Ascending aorta (tissue), 2 donors: ENCODE results near the gene ZNF512. TPM values are rescaled to one million over a fixed set of nuclear protein-coding genes. Genes with fewer than 3 reads are reported as not detected.

ENCODE experiments used
- DNase-seq, 2 donors: peaks; one replicate each; pipeline ENCODE4 v3.0.0-alpha.2; 2019; ENCODE audit warnings: low spot score in 2 of 2
- H3K27ac ChIP-seq, 2 donors: fragments of 200-600 bp; sonication (generic); one replicate each; pipeline ENCODE4 v1.5.1; 2016 to 2017; ENCODE audit warnings: mild to moderate bottlenecking in 1 of 2
- H3K27me3 ChIP-seq: fragments of 200-600 bp; sonication (generic); one replicate; pipeline ENCODE4 v1.5.1; 2017
- H3K36me3 ChIP-seq, 2 donors: fragments of 200-600 bp; sonication (generic); one replicate each; pipeline ENCODE4 v1.5.1; 2016
- H3K4me1 ChIP-seq, 2 donors: fragments of 200-600 bp; sonication (generic); one replicate each; pipeline ENCODE4 v1.5.1; 2016 to 2017; ENCODE audit warnings: mild to moderate bottlenecking in 1 of 2
- H3K4me3 ChIP-seq, 2 donors: fragments of 200-600 bp; sonication (generic); one replicate each; pipeline ENCODE4 v1.5.1; 2016 to 2017; ENCODE audit warnings: mild to moderate bottlenecking in 1 of 2
- H3K9me3 ChIP-seq, 2 donors: fragments of 200-600 bp; sonication (generic); one replicate each; pipeline ENCODE4 v1.5.1; 2016
- CTCF ChIP-seq, 3 experiments: fragments of 200-600 bp in 2 of 3; fragments of 450-650 bp in 1 of 3; sonication (generic) in 2 of 3; IDR thresholded peaks; one replicate each; pipeline ENCODE4 v1.5.1; 2016 to 2019; ENCODE audit warnings: antibody characterized with exemption in 3 of 3, mild to moderate bottlenecking in 1 of 3, moderate library complexity in 1 of 3
- intact Hi-C: fragments of 100-400 bp; cut with DNase I; formaldehyde crosslinking; loops from one replicate; pipeline ENCODE4 v1.15.1; 2023
- total RNA-seq: library from RNA; depleted of rRNA; stranded (reverse); fragments of >200 nt; gene quantifications from one replicate; pipeline ENCODE4 v1.1.0, GENCODE V29; 2016

Gene ZNF512
- total RNA-seq, 1 donor from 2014 or later = 64.8 TPM

GRCh38 chr2:27645197-27645596, 62.4 kb downstream of the ZNF512 start:
- intact Hi-C loops = no loop called here
- H3K27me3 ChIP-seq = no peaks in the 10 kb centered on the region
- TF ChIP-seq CTCF (IDR thresholded peaks at IDR 0.05) = no peak
- no peak overlapping the region for H3K27ac ChIP-seq
- H3K4me3 ChIP-seq = no peak overlapping the region
- H3K9me3 ChIP-seq = no peaks in the 10 kb centered on the region
- DNase-seq = no peak
- peaks cover 42 to 90% of the 10 kb centered on the region in 2 donors for H3K36me3 ChIP-seq
- no peaks in the 10 kb centered on the region for H3K4me1 ChIP-seq

- H3K9me3 ChIP-seq = no peaks in the 10 kb centered on the region
- DNase-seq = no peak
- H3K27me3 ChIP-seq = no peaks in the 10 kb centered on the region
- no peak for TF ChIP-seq CTCF (IDR thresholded peaks at IDR 0.05)
- intact Hi-C loops = no loop called here
- peaks cover 39 to 90% of the 10 kb centered on the region in 2 donors for H3K36me3 ChIP-seq
- H3K4me3 ChIP-seq = no peak overlapping the region
- no peak overlapping the region for H3K27ac ChIP-seq
- no peaks in the 10 kb centered on the region for H3K4me1 ChIP-seq
These were observed 64.4 kb downstream of the ZNF512 start for GRCh38 chr2:27647289-27647688.

DNA sequence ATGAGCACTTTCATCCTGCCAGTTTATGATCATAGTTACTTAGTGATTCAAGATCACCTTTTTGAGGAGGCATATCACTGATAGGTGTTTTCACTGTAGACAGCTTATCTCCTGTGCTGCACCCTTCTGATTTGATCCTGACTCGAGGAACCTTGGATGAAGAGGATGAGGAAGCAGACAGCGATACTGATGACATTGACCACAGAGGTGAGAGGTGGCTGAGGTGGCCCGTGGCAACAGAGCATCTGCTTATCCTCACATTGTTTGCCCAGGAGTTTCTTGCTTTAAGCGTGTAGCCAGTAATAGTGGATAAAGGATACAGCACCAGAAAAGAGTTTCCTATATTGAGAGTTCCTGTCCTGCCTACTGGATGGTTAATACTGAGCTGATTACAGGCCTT, 64.9 kb downstream of the ZNF512 start:
- no peaks in the 10 kb centered on the region for H3K4me1 ChIP-seq
- DNase-seq = no peak
- peaks cover 40 to 90% of the 10 kb centered on the region in 2 donors for H3K36me3 ChIP-seq
- no peak for TF ChIP-seq CTCF (IDR thresholded peaks at IDR 0.05)
- no peak overlapping the region for H3K4me3 ChIP-seq
- intact Hi-C loops = no loop called here
- H3K9me3 ChIP-seq = no peaks in the 10 kb centered on the region
- no peaks in the 10 kb centered on the region for H3K27me3 ChIP-seq
- no peak overlapping the region for H3K27ac ChIP-seq

GRCh38 chr2:27651056-27651455, 68.2 kb downstream of the ZNF512 start:
- intact Hi-C loops = no loop called here
- Histone ChIP-seq H3K27ac (no peak overlapping the region), H3K9me3 (no peaks in the 10 kb centered on the region), H3K36me3 (peaks cover 62 to 99% of the 10 kb centered on the region in 2 donors), H3K27me3 (no peaks in the 10 kb centered on the region), H3K4me3 (no peak overlapping the region), H3K4me1 (no peaks in the 10 kb centered on the region)
- TF ChIP-seq CTCF (IDR thresholded peaks at IDR 0.05) = no peak
- no peak for DNase-seq

DNA sequence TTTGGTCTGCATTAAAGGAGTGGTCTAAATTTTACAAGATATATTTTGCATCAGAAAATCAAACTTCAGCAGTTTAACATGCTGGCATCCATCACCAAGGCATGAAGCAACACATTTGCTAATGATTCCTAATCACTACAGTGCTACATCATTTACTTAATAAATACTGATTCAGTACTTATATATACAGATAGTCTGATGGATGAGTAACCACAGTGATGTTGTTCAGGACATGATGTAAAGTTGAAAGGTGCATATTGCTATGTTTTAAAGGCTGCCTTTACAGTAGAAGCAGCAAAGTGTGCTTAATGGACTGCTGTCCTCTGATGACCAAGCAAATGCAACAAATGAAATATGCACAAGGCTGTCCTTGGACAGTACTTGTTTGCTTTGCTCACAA, 69.5 kb downstream of the ZNF512 start:
- intact Hi-C loops = no loop called here
- peaks cover 73 to 99% of the 10 kb centered on the region in 2 donors for H3K36me3 ChIP-seq
- H3K9me3 ChIP-seq = no peaks in the 10 kb centered on the region
- no peak overlapping the region for H3K4me3 ChIP-seq
- DNase-seq = no peak
- no peak for TF ChIP-seq CTCF (IDR thresholded peaks at IDR 0.05)
- no peak overlapping the region for H3K27ac ChIP-seq
- no peaks in the 10 kb centered on the region for H3K4me1 ChIP-seq
- no peaks in the 10 kb centered on the region for H3K27me3 ChIP-seq

DNA sequence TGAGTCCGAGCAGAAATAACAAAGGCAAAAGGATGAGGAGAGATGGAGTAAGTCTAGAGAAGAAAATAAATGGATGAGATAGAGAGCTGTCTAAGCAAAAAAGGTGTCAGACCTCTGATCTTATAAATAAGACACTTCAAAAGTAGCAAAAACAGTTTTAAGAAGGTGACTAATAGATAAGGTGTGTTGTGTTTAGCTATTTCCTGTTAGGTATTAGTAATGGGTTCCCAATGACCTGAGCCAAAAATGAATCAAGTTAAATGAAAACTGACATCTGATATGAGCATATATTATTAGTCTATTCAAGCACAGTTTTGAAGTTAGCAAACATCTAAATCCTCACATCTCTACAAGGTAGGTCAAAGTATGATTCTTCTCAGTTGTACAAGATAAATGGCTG, 69.9 kb downstream of the ZNF512 start:
- DNase-seq = no peak
- no peak for TF ChIP-seq CTCF (IDR thresholded peaks at IDR 0.05)
- no peaks in the 10 kb centered on the region for H3K4me1 ChIP-seq
- H3K4me3 ChIP-seq = no peak overlapping the region
- no peaks in the 10 kb centered on the region for H3K9me3 ChIP-seq
- H3K36me3 ChIP-seq = peaks cover 68 to 99% of the 10 kb centered on the region in 2 donors
- no peak overlapping the region for H3K27ac ChIP-seq
- intact Hi-C loops = no loop called here
- H3K27me3 ChIP-seq = no peaks in the 10 kb centered on the region
